Fibroblast of villous mesenchyme (primary cell): Measurements from ENCODE around the gene RRAGD. TPM values are rescaled to one million over a fixed set of nuclear protein-coding genes. Genes with fewer than 3 reads are reported as not detected.

Experiments
- DNase-seq: peaks from one replicate; pipeline ENCODE4 v3.0.0-alpha.2; 2010; ENCODE audit warnings: low read depth
- H3K4me3 ChIP-seq: 2 replicates; pipeline ENCODE4 v1.5.1; 2011; ENCODE audit warnings: low read depth, mild to moderate bottlenecking, low read length
- total RNA-seq: library from RNA; depleted of rRNA; stranded (reverse); fragments of >200 nt; gene quantifications from 2 replicates; pipeline ENCODE4 v1.2.3, GENCODE V29; 2012
- TF ChIP-seq, protein P1 (sequence below): IDR thresholded peaks from 2 replicates; pipeline ENCODE4 v1.5.1; 2012; ENCODE audit warnings: low read depth, mild to moderate bottlenecking, low read length; ENCODE audit not compliant: insufficient read depth

The RRAGD gene
- total RNA-seq, 1 donor: under 0.01 TPM

DNA sequence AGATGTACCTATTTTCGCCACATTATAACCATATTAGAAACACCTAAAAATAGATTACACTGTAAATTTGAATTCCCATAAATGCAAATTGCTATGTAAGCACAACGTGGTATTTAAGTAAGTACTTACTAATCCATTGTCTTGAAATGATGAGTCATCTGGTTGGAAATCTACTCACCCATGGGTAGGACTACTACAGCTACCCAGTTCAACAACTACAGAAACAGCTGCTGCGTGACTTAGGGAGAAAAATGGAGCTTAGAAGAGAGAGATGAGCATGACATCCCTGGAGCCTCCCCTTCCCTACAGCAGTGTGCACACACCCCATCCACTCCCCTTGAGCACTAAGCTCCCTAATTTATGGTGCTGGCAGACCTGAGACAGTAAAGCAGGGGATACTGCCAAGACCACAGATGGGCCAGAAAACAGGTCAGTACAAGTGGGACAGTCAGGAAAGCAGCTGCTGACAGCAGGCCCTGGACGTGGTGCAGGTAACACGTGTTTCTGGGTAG is 26.9 kb downstream of the RRAGD start:
- no peak for DNase-seq
- no peak overlapping the region for H3K4me3 ChIP-seq
- TF ChIP-seq, protein P1, sequence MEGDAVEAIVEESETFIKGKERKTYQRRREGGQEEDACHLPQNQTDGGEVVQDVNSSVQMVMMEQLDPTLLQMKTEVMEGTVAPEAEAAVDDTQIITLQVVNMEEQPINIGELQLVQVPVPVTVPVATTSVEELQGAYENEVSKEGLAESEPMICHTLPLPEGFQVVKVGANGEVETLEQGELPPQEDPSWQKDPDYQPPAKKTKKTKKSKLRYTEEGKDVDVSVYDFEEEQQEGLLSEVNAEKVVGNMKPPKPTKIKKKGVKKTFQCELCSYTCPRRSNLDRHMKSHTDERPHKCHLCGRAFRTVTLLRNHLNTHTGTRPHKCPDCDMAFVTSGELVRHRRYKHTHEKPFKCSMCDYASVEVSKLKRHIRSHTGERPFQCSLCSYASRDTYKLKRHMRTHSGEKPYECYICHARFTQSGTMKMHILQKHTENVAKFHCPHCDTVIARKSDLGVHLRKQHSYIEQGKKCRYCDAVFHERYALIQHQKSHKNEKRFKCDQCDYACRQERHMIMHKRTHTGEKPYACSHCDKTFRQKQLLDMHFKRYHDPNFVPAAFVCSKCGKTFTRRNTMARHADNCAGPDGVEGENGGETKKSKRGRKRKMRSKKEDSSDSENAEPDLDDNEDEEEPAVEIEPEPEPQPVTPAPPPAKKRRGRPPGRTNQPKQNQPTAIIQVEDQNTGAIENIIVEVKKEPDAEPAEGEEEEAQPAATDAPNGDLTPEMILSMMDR: no peak

DNA sequence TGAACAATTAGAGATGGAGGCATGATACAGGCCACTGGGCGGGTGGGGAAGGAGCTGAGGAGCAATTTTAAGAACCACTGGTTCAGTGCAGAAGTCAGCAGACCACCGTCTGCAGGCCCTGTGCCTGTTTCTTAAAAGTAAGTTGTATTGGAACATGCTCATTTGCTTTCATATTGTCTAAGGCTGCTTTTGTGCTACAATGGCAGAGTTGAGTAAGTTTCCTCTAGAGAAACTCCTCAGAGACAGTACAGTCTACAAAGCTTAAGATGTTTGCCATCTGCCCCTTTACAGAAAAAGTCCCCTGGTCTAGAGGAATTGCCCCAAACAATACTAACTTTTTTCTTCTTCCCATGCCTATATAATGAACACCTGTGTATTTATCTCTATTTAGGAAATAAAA is 31.0 kb downstream of the RRAGD start:
- no peak for DNase-seq
- TF ChIP-seq, protein P1: no peak
- H3K4me3 ChIP-seq: no peak overlapping the region

DNA sequence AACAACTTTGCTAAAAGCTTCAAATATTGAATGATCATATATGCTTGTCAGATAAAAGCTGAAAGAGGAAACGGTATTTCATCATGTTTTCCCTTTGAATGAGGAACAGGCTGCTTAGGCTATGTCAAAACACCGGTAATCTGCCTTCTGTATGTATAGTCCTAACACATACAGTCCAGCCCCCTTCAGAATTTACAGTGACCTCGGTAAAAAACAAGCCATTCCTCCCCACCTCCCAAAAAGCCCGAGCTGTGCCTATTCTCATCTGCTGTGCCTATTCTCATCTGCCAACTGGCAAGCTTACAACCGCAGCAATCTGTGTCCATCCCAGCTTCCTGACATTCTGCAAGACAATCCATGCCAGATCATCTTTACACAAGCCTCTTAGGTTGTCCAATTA is 32.8 kb downstream of the RRAGD start:
- TF ChIP-seq, protein P1: no peak
- DNase-seq: no peak
- no peak overlapping the region for H3K4me3 ChIP-seq

DNA sequence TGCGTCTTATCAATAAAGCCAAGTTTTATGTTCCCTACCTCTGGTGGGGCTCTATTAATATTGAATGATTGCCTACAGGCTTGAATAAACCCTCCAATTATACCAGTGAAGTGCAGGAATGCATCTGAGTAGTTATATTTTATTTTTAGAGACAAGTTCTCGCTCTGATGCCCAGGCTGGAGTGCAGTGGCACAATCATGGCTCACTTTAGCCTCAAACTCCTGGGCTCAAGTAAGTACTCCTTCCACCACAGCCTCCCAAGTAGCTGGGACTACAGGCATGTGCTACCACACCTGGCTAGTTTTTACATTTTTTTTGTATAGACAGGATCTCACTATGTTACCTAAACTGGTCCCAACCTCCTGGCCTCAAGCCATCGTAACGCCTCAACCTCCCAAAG is 33.4 kb downstream of the RRAGD start:
- TF ChIP-seq, protein P1: no peak
- no peak for DNase-seq
- H3K4me3 ChIP-seq: no peak overlapping the region

DNA sequence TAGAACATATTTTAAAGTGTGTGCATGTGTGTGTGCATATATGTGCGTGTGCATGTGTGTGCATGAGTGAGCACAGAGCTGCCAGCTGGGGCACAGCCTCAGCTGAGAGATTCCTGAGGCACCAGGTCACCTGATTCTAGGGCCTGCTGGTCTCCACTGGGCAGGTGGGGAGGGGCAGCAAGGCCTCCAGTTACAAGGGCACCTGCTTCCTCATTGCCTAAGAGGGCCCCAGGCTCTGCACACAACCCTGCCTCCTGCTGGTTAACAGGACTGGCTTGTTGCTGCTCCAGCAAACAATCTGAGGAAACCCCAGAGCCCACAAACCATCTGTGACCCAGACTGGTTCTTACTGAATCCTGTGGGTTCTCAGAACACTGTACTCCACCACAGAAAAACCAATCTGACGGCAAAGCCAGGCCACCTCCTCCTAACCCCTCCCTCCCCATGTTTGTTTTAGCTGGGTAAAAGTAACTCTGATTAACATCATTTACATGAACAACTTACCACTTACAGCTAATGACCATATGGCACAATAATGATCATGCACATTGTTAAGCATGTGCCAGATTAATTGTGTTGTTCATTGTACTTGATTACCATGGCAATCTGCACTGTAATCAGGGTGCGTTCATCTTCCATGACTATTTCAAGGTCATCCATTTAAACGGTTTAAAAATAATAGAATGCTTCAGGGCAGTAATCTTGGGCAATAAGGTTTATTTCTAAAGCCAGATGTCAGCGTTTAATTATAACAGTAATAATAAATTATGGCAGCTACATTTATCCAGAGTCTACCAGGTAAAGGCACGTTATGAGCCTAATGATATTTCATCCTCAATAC is 36.4 kb downstream of the RRAGD start:
- H3K4me3 ChIP-seq: no peak overlapping the region
- TF ChIP-seq, protein P1: no peak
- DNase-seq: no peak

DNA sequence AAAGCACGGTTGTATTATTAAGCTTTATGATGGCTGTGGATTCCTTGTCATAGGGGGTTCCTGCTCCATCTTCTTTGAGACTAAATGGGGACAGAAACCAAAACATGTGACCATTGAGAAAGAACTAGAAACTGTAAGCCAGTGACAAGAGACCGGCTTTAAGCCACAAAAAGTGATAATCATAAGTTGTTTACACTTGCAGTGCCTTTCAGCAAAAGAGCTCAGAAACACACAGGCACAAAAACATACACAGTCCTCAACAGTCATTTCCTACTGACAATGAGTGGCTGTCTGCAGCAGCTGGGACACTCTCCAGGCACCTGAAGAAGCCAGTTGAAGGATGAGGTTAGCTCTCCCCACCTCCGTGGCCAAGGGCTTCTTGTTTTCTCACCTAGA is 39.6 kb downstream of the RRAGD start:
- TF ChIP-seq, protein P1: no peak
- DNase-seq: no peak
- no peak overlapping the region for H3K4me3 ChIP-seq
